Measurements from ENCODE around the gene SCNN1A.

- TF ChIP-seq CTCF (IDR thresholded peaks at IDR 0.05; ENCODE audit: insufficient read depth, low read length) (no peak), POLR2AphosphoS5 (IDR thresholded peaks at IDR 0.05; ENCODE audit: low read depth) (no peak)
Measured at GRCh38 chr12:6368906-6369525, 6.3 kb downstream of the SCNN1A start.

All from HL-60 (cell line).